HEK293 (cell line): Measurements from ENCODE around the gene CCDC81.

ENCODE experiments used
- CTCF ChIP-seq: fragments of 450-650 bp; formaldehyde crosslinking; IDR thresholded peaks from 2 replicates; pipeline ENCODE4 v1.5.1; 2016; ENCODE audit warnings: missing biosample characterization, missing genetic modification characterization
- ZNF433 ChIP-seq: fragments of 450-650 bp; formaldehyde crosslinking; IDR thresholded peaks from 2 replicates; pipeline ENCODE4 v1.5.1; 2016; ENCODE audit warnings: missing biosample characterization, missing genetic modification characterization, low read depth
- ZNF521 ChIP-seq: fragments of 450-650 bp; formaldehyde crosslinking; IDR thresholded peaks from 2 replicates; pipeline ENCODE4 v1.5.1; 2017; ENCODE audit warnings: missing biosample characterization, mild to moderate bottlenecking, missing genetic modification characterization

GRCh38 chr11:86453290-86454030 lies 78.8 kb downstream of the CCDC81 start:
- TF ChIP-seq CTCF (tag by site-specific recombination) (no peak), ZNF521 (no peak), ZNF433 (tag by site-specific recombination) (no peak)
